Renal cortical epithelial cell (primary cell): ENCODE measurements around the gene AKR7A2. TPM values are rescaled to one million over a fixed set of nuclear protein-coding genes. Genes with fewer than 3 reads are reported as not detected.
A peak's percentile ranks its signal among the peaks of the same experiment; 100 is the strongest.
"Not testable (repeated sequence)": the region's sequence is repeated elsewhere in the genome, so short reads cannot be mapped to it uniquely, and the experiment has no call there.

ENCODE experiments used
- DNase-seq: peaks from one replicate; pipeline ENCODE4 v3.0.0-alpha.2; 2011; ENCODE audit warnings: low read depth
- total RNA-seq: library from RNA; depleted of rRNA; stranded (reverse); fragments of >200 nt; gene quantifications from 2 replicates; pipeline ENCODE4 v1.2.3, GENCODE V29; 2014

AKR7A2 gene
- total RNA-seq, 1 donor from 2014 or later: 64.3 TPM

- DNase-seq: no peak
Measured at GRCh38 chr1:19262744-19263143, 49.2 kb downstream of the AKR7A2 start.

- DNase-seq: no peak
Measured at GRCh38 chr1:19262047-19262446, 49.9 kb downstream of the AKR7A2 start.

GRCh38 chr1:19260211-19261138, 51.5 kb downstream of the AKR7A2 start:
- peak; percentile 15 for DNase-seq

- DNase-seq: no peak
Measured at GRCh38 chr1:19258353-19258752, 53.6 kb downstream of the AKR7A2 start.

DNA sequence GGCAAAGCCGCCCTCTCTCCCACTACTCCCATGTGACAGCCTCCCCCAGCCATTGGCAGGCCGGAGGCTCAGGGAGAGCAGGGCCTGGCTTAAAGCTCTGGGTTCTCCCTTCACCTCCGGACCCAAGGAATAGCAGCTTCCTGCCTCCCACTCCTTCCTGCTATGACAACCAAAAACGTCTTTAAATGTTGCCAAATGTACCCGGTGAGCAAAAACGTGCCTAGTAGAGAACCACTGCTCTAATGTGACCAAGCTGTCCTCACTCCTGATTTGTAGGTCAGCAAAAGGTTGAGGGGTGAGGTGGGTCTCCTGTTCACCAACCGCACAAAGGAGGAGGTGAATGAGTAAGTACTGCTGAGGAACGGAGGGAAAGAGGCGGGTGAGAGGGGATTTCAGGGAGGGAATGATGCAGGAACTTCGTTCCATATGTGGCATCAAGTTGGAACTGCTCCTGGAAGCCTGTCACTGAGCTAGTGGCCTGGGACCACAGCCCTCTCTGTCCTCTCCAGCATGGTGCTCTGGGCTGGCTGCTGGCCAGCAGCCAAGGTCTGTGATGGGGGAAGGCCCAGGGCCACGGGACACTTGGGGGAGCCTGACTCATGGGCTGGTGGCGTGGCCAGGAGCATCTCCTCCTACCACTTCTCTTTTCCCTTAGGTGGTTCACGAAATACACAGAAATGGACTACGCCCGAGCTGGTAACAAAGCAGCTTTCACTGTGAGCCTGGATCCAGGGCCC, 54.6 kb downstream of the AKR7A2 start:
- DNase-seq: no peak

GRCh38 chr1:19256301-19256700, 55.6 kb downstream of the AKR7A2 start:
- not testable (repeated sequence) for DNase-seq

GRCh38 chr1:19255288-19255687, 56.7 kb downstream of the AKR7A2 start:
- DNase-seq: no peak

- no peak for DNase-seq
Measured at GRCh38 chr1:19254416-19254815, 57.5 kb downstream of the AKR7A2 start.

Other genes with a start within 250 kb of the AKR7A2 start
- 61.1 and 174 TPM in 2 replicates for gene UBR4, start 101.9 kb downstream of the AKR7A2 start, total RNA-seq
- 48.6 and 65.7 TPM in 2 replicates for gene EMC1, start 60.6 kb downstream of the AKR7A2 start, total RNA-seq
- gene MRTO4, start 60.3 kb downstream of the AKR7A2 start, total RNA-seq: 21.5 and 34.0 TPM in 2 replicates
- gene AKR7A3, start 23.4 kb downstream of the AKR7A2 start, total RNA-seq: 0.55 and 1.6 TPM in 2 replicates
- 21.9 and 22.4 TPM in 2 replicates for gene SLC66A1, start 182 bp upstream of the AKR7A2 start, total RNA-seq
- gene CAPZB, start 173.4 kb upstream of the AKR7A2 start, total RNA-seq: 114 and 151 TPM in 2 replicates